HepG2 (cell line): ENCODE measurements around the gene GRIN2D. TPM values are rescaled to one million over a fixed set of nuclear protein-coding genes. Genes with fewer than 3 reads are reported as not detected.

ENCODE experiments used
- AGO1 ChIP-seq: fragments of 200-400 bp; formaldehyde crosslinking; IDR thresholded peaks from 2 replicates; pipeline ENCODE4 v1.6.1; 2017; ENCODE audit warnings: mild to moderate bottlenecking, low read depth, low read length, moderate library complexity; ENCODE audit not compliant: poor library complexity, severe bottlenecking
- EHMT2 ChIP-seq: fragments of 200-600 bp; sonication (generic); IDR thresholded peaks from 2 replicates; pipeline ENCODE4 v1.7.0; 2017; ENCODE audit warnings: antibody characterized with exemption, low read depth, low read length, borderline replicate concordance
- ETV5 ChIP-seq: IDR thresholded peaks from 2 replicates; pipeline ENCODE4 v1.6.1; 2018; ENCODE audit warnings: missing biosample characterization, missing genetic modification reagents, inconsistent platforms, borderline replicate concordance
- FOXA1 ChIP-seq, 2 experiments: fragments of 450-650 bp in 1 of 2; sonication (generic) in 1 of 2; formaldehyde crosslinking in 1 of 2; IDR thresholded peaks; 2 replicates each; pipeline versions ENCODE4 v1.4.0 to v1.6.1; 2016 to 2020; ENCODE audit warnings: missing genetic modification reagents in 1 of 2
- FOXO1 ChIP-seq: sonication (generic); formaldehyde crosslinking; IDR thresholded peaks from 2 replicates; pipeline ENCODE4 v1.4.0; 2020; ENCODE audit warnings: missing genetic modification reagents
- GLMP ChIP-seq: sonication (generic); formaldehyde crosslinking; IDR thresholded peaks from 2 replicates; pipeline ENCODE4 v1.9.0; 2021; ENCODE audit warnings: missing genetic modification reagents, mild to moderate bottlenecking, borderline replicate concordance
- HIC2 ChIP-seq: sonication (generic); formaldehyde crosslinking; IDR thresholded peaks from 2 replicates; pipeline ENCODE4 v1.9.0; 2022; ENCODE audit warnings: low read depth, missing genetic modification reagents
- MAF1 ChIP-seq: sonication (generic); formaldehyde crosslinking; IDR thresholded peaks from 2 replicates; pipeline ENCODE4 v1.5.0; 2020; ENCODE audit warnings: missing genetic modification reagents, borderline replicate concordance
- MAFG ChIP-seq: sonication (generic); formaldehyde crosslinking; IDR thresholded peaks from 2 replicates; pipeline ENCODE4 v1.5.1; 2020; ENCODE audit warnings: mild to moderate bottlenecking, missing genetic modification reagents
- MED1 ChIP-seq: sonication (generic); formaldehyde crosslinking; IDR thresholded peaks from 2 replicates; pipeline ENCODE4 v1.4.0; 2020; ENCODE audit warnings: missing genetic modification reagents
- NONO ChIP-seq, 2 experiments: fragments of 450-650 bp in 1 of 2; sonication (generic) in 1 of 2; formaldehyde crosslinking in 1 of 2; IDR thresholded peaks in 1 of 2; conservative IDR thresholded peaks in 1 of 2; 2 replicates each; pipeline versions ENCODE4 v1.6.1 to v1.8.0; 2017 to 2022; ENCODE audit warnings: mild to moderate bottlenecking in 1 of 2, missing genetic modification reagents in 1 of 2, moderate library complexity in 1 of 2
- PRPF4 ChIP-seq: fragments of 200-400 bp; formaldehyde crosslinking; IDR thresholded peaks from 2 replicates; pipeline ENCODE4 v1.6.1; 2016; ENCODE audit warnings: low read length, low read depth; ENCODE audit not compliant: poor library complexity, severe bottlenecking
- SAFB2 ChIP-seq: sonication (generic); formaldehyde crosslinking; IDR thresholded peaks from 2 replicates; pipeline ENCODE4 v1.5.1; 2020; ENCODE audit warnings: missing genetic modification reagents, low read depth, mild to moderate bottlenecking, borderline replicate concordance
- SP140L ChIP-seq: sonication (generic); formaldehyde crosslinking; IDR thresholded peaks from 2 replicates; pipeline ENCODE4 v1.4.0; 2020; ENCODE audit warnings: missing genetic modification reagents, borderline replicate concordance
- ZBTB2 ChIP-seq: sonication (generic); formaldehyde crosslinking; IDR thresholded peaks from 2 replicates; pipeline ENCODE4 v1.8.0; 2022; ENCODE audit warnings: low read depth, missing genetic modification reagents
- ZBTB38 ChIP-seq: sonication (generic); formaldehyde crosslinking; IDR thresholded peaks from 2 replicates; pipeline ENCODE4 v1.5.1; 2020; ENCODE audit warnings: mild to moderate bottlenecking, missing genetic modification reagents
- ZNF891 ChIP-seq: sonication (generic); formaldehyde crosslinking; IDR thresholded peaks from 2 replicates; pipeline ENCODE4 v1.5.0; 2020; ENCODE audit warnings: mild to moderate bottlenecking, missing genetic modification reagents
- polyA plus RNA-seq, 8 experiments: library from polyadenylated mRNA; depleted of rRNA in 3 of 8; stranded (reverse) in 7 of 8; unstranded in 1 of 8; fragments of >200 nt; fragmentation: Illumina TruSeq in 4 of 8; extraction: Trizol in 4 of 8; gene quantifications; 2 replicates each; pipeline versions ENCODE4 v1.2.1 to v1.2.3, GENCODE V29; 2011 to 2016; ENCODE audit warnings: low read depth in 4 of 8, missing spikeins in 1 of 8, mixed read lengths in 1 of 8; ENCODE audit not compliant: insufficient read depth in 1 of 8
- total RNA-seq, 5 experiments: library from RNA; depleted of rRNA; stranded (reverse); fragments of >200 nt; fragmentation: Illumina TruSeq; extraction: Trizol; gene quantifications; 2 replicates each; pipeline ENCODE4 v1.2.3, GENCODE V29; 2016; ENCODE audit warnings: low read depth in 1 of 5
- TF ChIP-seq, protein P1 (sequence below): sonication (generic); formaldehyde crosslinking; IDR thresholded peaks from 2 replicates; pipeline ENCODE4 v1.4.0; 2020; ENCODE audit warnings: missing genetic modification reagents
- TF ChIP-seq, protein P2 (sequence below): sonication (generic); formaldehyde crosslinking; conservative IDR thresholded peaks from 2 replicates; pipeline ENCODE4 v1.4.0; 2020; ENCODE audit warnings: missing genetic modification reagents

The GRIN2D gene
- total and polyA plus RNA-seq, 2 of the 13 experiments (the other 11 are each of a cell fraction or from before 2014, with no cell fraction given), result 0.02 to 0.13 TPM

DNA sequence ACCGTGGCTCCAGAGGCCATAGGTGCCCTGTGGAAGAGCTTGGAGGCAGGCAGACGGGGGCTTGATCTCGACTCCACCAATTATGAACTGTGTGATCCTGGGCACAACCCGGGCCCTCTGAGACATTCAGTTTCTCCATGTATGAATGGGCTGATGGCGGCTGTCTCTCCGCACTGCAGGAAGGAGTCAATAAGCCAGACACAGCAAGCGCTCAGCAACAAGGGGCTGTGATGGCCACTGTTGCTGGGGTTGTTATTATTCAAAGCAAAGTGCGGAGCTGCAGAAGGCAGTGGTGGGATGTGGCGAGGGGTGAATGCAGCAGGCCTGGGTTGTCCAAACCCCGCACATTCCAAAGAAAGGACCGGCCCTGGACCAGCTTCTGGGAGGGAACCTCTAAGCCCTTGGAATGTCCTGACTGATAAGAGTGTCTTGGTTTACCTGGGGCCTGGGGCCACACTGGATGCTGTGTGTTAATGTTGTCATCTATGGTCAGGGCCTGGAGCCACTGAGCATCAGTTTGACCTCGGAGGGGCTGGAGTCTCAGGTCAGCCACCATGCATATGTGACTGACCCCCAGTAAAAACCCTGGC, 38.0 kb upstream of the GRIN2D start (continued):
- TF ChIP-seq, protein P1, sequence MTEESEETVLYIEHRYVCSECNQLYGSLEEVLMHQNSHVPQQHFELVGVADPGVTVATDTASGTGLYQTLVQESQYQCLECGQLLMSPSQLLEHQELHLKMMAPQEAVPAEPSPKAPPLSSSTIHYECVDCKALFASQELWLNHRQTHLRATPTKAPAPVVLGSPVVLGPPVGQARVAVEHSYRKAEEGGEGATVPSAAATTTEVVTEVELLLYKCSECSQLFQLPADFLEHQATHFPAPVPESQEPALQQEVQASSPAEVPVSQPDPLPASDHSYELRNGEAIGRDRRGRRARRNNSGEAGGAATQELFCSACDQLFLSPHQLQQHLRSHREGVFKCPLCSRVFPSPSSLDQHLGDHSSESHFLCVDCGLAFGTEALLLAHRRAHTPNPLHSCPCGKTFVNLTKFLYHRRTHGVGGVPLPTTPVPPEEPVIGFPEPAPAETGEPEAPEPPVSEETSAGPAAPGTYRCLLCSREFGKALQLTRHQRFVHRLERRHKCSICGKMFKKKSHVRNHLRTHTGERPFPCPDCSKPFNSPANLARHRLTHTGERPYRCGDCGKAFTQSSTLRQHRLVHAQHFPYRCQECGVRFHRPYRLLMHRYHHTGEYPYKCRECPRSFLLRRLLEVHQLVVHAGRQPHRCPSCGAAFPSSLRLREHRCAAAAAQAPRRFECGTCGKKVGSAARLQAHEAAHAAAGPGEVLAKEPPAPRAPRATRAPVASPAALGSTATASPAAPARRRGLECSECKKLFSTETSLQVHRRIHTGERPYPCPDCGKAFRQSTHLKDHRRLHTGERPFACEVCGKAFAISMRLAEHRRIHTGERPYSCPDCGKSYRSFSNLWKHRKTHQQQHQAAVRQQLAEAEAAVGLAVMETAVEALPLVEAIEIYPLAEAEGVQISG, result 0 out of 2 replicates have a peak, but pooled peaks have one; percentile 28
- TF ChIP-seq FOXA1 (IDR thresholded peaks at IDR 0.05) (no peak), FOXA1 (CRISPR knock-in tag; IDR thresholded peaks at IDR 0.05) (no peak), ZNF891 (CRISPR knock-in tag) (0 out of 2 replicates have a peak, but pooled peaks have one; percentile 13), MAFG (CRISPR knock-in tag) (no peak), EHMT2 (no peak), HIC2 (no peak), MED1 (CRISPR knock-in tag) (no peak), GLMP (CRISPR knock-in tag) (no peak), ZBTB2 (no peak), SP140L (CRISPR knock-in tag) (no peak), AGO1 (no peak), FOXO1 (CRISPR knock-in tag) (no peak), PRPF4 (peak; percentile 52), ETV5 (CRISPR knock-in tag) (no peak), MAF1 (no peak), NONO (IDR thresholded peaks at IDR 0.05) (no peak), NONO (CRISPR knock-in tag; conservative IDR thresholded peaks at IDR 0.05) (no peak), ZBTB38 (CRISPR knock-in tag) (peak; percentile 40; the same call in 1 of the 2 replicates), SAFB2 (CRISPR knock-in tag) (no peak)
- TF ChIP-seq, protein P2, sequence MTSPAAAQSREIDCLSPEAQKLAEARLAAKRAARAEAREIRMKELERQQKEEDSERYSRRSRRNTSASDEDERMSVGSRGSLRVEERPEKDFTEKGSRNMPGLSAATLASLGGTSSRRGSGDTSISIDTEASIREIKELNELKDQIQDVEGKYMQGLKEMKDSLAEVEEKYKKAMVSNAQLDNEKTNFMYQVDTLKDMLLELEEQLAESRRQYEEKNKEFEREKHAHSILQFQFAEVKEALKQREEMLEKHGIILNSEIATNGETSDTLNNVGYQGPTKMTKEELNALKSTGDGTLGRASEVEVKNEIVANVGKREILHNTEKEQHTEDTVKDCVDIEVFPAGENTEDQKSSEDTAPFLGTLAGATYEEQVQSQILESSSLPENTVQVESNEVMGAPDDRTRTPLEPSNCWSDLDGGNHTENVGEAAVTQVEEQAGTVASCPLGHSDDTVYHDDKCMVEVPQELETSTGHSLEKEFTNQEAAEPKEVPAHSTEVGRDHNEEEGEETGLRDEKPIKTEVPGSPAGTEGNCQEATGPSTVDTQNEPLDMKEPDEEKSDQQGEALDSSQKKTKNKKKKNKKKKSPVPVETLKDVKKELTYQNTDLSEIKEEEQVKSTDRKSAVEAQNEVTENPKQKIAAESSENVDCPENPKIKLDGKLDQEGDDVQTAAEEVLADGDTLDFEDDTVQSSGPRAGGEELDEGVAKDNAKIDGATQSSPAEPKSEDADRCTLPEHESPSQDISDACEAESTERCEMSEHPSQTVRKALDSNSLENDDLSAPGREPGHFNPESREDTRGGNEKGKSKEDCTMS, result no peak
